DMS114 treated with DMSO at 0.1 percent for 48 hours (cell line): Measurements from ENCODE around the gene OPCML.

Source experiments
- DNase-seq: peaks from one replicate; lab custom pipeline; 2025; ENCODE audit not compliant: unreplicated experiment; lab: John Stamatoyannopoulos, UW

Gene OPCML

GRCh38 chr11:132714859-132715440 lies 817.4 kb downstream of the OPCML start:
- no peak for DNase-seq

GRCh38 chr11:132712466-132712865 lies 819.8 kb downstream of the OPCML start:
- DNase-seq: no peak

DNA sequence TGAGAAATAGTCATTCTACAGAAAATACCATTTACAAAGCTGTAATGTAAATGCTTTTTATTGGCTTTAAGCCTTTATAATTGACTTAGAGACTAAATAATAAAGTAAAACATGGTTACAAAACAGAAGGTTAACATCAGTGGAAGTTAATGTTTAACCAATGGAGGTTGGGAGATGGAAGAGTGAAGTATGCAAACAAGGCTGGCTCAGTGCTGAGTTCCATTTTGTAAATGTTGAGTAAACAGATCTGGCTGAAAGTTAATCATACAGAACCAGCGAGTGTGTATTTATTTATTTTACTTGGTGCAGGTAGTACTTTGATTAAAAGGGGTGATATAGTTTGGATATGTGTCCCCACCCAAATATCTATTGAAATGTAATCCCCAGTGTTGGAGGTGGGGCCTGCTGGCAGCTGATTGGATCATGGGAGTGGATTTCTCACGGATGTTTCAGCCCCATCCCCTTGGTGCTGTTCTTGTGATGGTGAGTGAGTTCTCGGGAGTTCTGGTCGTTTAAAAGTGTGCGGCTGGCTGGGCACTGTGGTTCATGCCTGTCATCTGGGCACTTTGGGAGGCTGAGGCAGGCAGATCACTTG lies 827.4 kb downstream of the OPCML start:
- no peak for DNase-seq

GRCh38 chr11:132692891-132693290 lies 839.4 kb downstream of the OPCML start:
- no peak for DNase-seq

- no peak for DNase-seq
These were observed 840.3 kb downstream of the OPCML start for GRCh38 chr11:132691848-132692550.

- DNase-seq: no peak
These were observed 845.4 kb downstream of the OPCML start for GRCh38 chr11:132686886-132687285.

DNA sequence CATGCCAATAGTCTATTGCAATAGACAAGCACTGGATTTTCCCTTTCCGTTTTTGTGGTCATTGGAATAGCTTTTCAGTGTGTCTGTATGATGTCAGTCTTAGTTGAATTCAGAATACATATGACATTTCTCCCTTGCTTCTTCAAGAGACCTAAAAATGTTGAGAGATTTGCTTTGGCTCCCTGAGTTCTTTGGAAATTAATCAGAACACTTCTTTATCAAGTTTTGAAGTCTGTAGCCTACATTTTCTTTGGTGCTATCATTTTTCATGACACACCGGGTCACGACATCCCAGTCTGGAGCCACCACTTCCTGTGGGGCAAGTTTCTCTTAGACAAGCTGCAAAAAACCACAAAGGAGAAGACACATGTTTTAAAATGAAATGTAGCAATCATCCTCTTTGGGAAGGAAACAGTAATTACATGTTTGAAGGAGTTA lies 847.1 kb downstream of the OPCML start:
- DNase-seq: no peak

DNA sequence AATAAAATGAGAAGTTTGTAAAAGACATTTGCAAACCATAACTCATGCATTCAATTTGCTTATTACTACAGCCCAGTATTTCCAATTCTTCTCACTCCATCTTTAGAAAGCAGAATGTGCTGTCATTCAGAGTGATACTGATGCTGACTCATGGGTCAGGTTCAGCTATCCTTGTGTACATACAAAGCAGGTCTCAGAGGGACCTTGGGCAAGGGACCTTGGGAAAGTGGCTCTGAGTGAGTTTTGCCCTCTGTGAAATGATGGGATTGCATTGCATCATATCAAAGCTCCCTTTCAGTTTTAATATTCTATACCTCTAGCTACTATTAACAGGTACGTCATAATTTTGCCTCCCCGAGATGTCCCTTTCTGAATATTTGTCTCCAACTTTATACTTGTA lies 848.7 kb downstream of the OPCML start:
- DNase-seq: no peak

DNA sequence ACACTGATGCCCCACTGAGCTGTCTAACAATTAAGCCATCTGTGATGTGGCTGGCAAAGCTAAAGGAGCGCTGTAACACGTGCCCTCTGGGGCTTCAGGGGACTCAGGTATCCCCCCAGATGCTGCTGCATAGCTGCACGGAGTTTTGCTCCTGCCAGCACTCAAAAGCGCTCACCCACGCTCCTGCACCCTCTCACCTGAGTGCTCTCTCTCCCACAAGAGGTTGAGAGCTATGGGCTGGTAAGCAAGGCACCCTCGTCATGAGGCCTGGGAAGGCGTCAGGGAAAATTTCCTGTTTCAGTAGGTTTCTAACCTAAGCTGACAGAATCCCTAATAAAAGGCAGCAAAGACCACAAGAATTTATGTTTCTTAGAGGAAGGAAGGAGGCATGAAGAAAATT lies 850.3 kb downstream of the OPCML start:
- DNase-seq: no peak

GRCh38 chr11:132680584-132680983 lies 851.7 kb downstream of the OPCML start:
- DNase-seq: no peak

DNA sequence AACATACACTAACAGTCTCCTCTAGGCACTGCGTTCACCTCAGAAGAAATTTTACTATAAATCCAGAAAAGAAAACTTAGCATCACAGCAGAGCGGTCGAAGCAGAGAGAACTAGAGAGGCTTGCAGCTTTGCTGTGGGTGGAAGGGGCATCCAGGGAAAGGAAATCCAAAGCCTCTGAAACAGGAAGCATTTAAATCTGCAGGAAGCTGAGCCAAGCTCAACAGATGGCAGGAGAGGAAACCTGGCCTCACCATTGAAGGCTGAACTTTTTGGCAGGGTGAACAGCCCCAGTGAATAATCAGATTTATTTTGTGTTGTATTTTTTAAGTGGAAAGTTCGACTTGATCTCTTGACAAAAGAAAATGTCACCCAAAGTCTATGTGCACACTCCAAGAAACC lies 858.1 kb downstream of the OPCML start:
- DNase-seq: no peak

DNA sequence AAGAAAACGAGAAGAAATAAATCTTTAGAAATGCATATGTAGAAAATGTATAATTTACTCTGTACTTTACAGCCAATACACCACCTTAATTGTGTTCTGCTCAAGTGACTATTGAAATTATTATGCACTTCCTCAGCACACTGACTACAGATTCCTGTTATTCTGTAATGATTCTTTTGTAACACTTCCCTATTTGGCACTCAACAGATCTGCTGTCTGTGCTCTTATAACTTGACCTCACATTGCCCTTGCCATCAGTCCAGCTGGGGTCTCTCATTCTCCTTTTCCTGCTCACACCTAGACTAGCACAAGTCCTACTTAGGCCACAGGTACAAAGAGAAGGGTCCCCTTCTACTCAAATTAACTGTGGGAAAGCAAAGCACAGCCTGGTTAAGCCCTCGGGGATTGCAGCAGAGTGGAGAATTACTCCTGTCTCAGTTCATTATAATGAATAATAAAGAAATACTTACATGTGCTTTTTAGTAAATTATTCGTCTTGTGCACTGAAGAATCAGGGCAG lies 860.4 kb downstream of the OPCML start:
- DNase-seq: no peak

GRCh38 chr11:132670921-132671675 lies 861.2 kb downstream of the OPCML start:
- no peak for DNase-seq

DNA sequence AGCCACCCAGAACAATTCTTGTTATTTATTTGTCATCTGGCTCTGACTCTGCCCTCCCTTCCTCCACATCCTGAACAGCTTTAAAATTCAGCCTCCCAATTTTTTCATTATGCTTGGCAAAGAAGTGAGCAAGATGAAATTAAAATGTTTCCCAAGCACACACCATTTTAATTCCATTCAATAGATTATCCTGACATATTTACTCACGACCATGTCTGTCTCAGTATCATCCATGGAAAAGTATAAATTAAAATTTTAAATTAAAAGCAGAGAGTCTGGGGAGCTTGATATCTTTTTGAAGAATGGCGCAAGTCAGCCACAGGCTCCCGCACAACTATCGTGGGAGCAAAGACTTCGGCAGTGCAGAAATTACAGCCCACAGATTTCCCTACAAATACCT lies 862.4 kb downstream of the OPCML start:
- DNase-seq: no peak

DNA sequence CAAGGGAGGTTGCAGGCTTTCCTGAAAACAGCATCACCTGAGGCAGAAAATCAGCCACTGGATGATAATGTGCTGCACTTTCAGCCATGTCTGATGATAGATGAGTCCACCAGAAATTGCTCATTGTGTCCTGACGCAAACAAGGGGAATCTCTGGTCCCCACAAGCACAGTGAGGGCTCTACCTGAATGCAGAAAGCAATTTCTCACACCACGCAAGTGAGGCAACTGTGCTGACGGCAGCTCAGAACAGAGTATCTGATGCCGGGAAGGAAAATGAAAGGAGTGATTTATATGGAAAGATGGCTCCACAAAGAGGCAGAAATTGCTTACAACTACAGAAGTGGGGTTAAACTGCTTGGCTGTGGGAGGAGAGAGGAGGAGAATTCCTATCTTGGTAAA lies 867.1 kb downstream of the OPCML start:
- no peak for DNase-seq

DNA sequence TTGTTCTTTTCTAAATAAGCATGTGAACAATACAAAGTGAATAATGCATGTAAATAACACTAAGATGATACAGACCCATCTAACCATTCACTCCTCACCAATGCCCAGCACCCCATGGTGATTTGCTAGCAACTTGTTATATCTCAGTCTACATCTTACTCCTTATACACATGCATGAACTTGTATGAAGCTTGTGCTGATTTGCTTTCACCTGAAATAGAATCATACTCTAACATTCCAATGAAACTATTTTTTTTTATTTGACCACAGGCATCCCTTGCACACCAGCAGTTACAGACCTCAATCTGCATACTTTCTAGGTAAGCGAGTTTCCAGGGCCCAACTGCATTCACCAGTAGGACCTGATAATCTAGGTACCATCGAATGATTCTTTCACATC lies 873.6 kb downstream of the OPCML start:
- DNase-seq: no peak

DNA sequence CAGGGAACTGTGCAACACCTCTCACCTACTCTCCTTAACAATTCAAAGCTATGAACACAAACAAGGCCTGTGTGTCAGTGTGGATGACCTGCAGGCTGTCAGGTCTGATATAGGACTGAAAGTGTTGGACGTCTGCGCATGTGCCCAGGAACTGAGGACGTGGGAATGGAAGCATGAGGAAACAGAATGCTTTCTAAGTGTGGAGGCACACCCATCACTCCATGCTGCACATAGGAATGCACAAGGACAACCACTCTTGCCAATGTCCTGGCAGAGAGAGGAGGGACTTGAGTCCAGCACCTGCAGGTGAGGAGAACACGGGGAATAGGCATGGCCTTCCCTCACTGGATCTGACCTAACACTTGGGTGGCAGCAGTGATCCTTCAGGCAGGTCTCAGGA lies 874.3 kb downstream of the OPCML start:
- DNase-seq: no peak

- no peak for DNase-seq
These were observed 877.0 kb downstream of the OPCML start for GRCh38 chr11:132655187-132655855.

GRCh38 chr11:132653237-132653636 lies 879.1 kb downstream of the OPCML start:
- no peak for DNase-seq

DNA sequence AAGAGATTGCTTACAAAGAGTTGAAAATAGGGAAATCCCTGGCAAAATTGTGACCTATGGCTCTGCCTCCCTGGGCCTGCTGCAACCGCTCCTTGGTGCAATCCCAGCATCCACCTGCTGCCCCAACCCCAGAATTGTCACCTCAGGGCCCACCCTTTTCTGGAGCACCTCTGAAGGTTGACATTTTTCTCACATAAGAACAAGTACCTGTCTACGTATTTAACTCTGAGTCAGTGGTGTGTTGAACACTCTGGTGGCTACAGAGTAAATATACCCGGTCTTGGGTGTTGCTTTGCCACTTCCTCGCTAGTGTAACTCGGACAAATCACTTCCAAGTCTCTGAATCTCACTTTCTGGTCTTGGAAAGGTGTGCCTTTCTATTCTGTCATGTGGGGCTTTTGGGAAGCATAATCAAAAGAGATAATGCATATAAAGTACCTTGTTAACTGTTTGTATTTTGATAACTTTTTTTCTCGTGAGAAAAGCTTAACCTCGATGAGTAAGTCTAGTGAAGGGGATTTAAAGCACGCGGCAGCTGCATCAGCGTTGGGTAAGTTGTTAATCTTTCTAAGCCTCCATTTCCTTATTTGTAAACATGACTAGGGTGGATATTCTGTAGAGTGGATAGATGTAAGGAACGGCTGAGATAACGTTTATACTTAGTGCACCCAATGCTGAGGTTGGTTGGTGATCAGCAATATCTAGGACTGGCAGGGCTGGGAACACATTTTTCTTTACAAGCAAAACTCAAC lies 881.2 kb downstream of the OPCML start:
- DNase-seq: no peak
